Gastroesophageal sphincter (tissue), 4 donors: ENCODE data around the gene SSNA1. TPM values are rescaled to one million over a fixed set of nuclear protein-coding genes. Genes with fewer than 3 reads are reported as not detected.
"Not testable (repeated sequence)": the region's sequence is repeated elsewhere in the genome, so short reads cannot be mapped to it uniquely, and the experiment has no call there.

Experiments used
- ATAC-seq: fragments of 150-250 bp; one replicate; pipeline ENCODE4 v1.9.1; 2016; ENCODE audit warnings: mild to moderate bottlenecking, moderate library complexity
- H3K27ac ChIP-seq, 4 donors: fragments of 200-600 bp; sonication (generic) in 3 of 4; 1 replicate in 3 of 4; 2 replicates in 1 of 4; pipeline ENCODE4 v1.5.1; 2016 to 2019
- H3K27me3 ChIP-seq: fragments of 200-600 bp; sonication (generic); one replicate; pipeline ENCODE4 v1.5.1; 2019
- H3K36me3 ChIP-seq, 2 donors: fragments of 200-600 bp; sonication (generic); one replicate each; pipeline ENCODE4 v1.5.1; 2019; ENCODE audit warnings: control low read depth in 1 of 2
- H3K4me1 ChIP-seq, 3 donors: fragments of 200-600 bp; sonication (generic); 1 replicate in 2 of 3; 2 replicates in 1 of 3; pipeline ENCODE4 v1.5.1; 2016 to 2019; ENCODE audit warnings: control low read depth in 2 of 3
- H3K4me3 ChIP-seq, 2 donors: fragments of 200-600 bp; sonication (generic); one replicate each; pipeline ENCODE4 v1.5.1; 2019; ENCODE audit warnings: mild to moderate bottlenecking in 1 of 2, moderate library complexity in 1 of 2
- H3K9me3 ChIP-seq, 3 donors: fragments of 200-600 bp; sonication (generic); one replicate each; pipeline ENCODE4 v1.5.1; 2017 to 2019; ENCODE audit warnings: control low read depth in 2 of 3
- CTCF ChIP-seq, 4 experiments: fragments of 200-600 bp in 2 of 4; fragments of 450-650 bp in 2 of 4; sonication (generic) in 1 of 4; IDR thresholded peaks; one replicate each; pipeline ENCODE4 v1.5.1; 2017 to 2019; ENCODE audit warnings: antibody characterized with exemption in 4 of 4, mild to moderate bottlenecking in 2 of 4, moderate library complexity in 2 of 4
- EP300 ChIP-seq: sonication (generic); formaldehyde crosslinking; IDR thresholded peaks from one replicate; pipeline ENCODE4 v1.6.1; 2017; ENCODE audit warnings: antibody characterized with exemption, mild to moderate bottlenecking
- POLR2A ChIP-seq, 2 donors: fragments of 450-650 bp; IDR thresholded peaks; one replicate each; pipeline ENCODE4 v1.6.1; 2017; ENCODE audit warnings: antibody characterized with exemption in 2 of 2, mild to moderate bottlenecking in 2 of 2, moderate library complexity in 1 of 2
- POLR2AphosphoS5 ChIP-seq: sonication (generic); formaldehyde crosslinking; IDR thresholded peaks from one replicate; pipeline ENCODE4 v1.6.1; 2017; ENCODE audit warnings: antibody characterized with exemption
- WGBS, 2 donors: methylation state at CpG; one replicate each; pipeline ENCODE4 v1.1.5; 2018; ENCODE audit warnings: low coverage in 1 of 2; 5-methylcytosine and 5-hydroxymethylcytosine counted together
- total RNA-seq, 4 donors: library from RNA; depleted of rRNA; stranded (reverse); fragments of >200 nt; gene quantifications; one replicate each; pipeline ENCODE4 v1.1.0, GENCODE V29; 2016

The SSNA1 gene
- total RNA-seq, 4 donors from 2014 or later = 56.8 to 99.0 (median 73.8) TPM

- ATAC-seq = no peak
- TF ChIP-seq POLR2A (IDR thresholded peaks at IDR 0.05) (no peak), EP300 (no peak), CTCF (IDR thresholded peaks at IDR 0.05) (no peak), POLR2AphosphoS5 (no peak)
- 49% methylated on average over 2 of the region's 35 CpGs; no CpG with 5 or more reads in 1 of the 2 donors for WGBS, 2 donors
- H3K27me3 ChIP-seq = peaks cover 43% of the 10 kb centered on the region
- peak overlapping the region; percentile 15 to 44 for H3K4me3 ChIP-seq
- no peaks in the 10 kb centered on the region for H3K36me3 ChIP-seq
- peaks cover 0 to 54% (median 29%) of the 10 kb centered on the region in 3 donors for H3K4me1 ChIP-seq
- H3K9me3 ChIP-seq = no peaks in the 10 kb centered on the region
- peak overlapping the region in 1 of 4 donors; percentile 38 for H3K27ac ChIP-seq
Observed at GRCh38 chr9:137235424-137236237, 47.2 kb downstream of the SSNA1 start.

GRCh38 chr9:137236238-137236935 lies 47.9 kb downstream of the SSNA1 start:
- Histone ChIP-seq H3K27me3 (peaks cover 36% of the 10 kb centered on the region), H3K36me3 (no peaks in the 10 kb centered on the region), H3K4me1 (peaks cover 0 to 54% (median 29%) of the 10 kb centered on the region in 3 donors), H3K9me3 (no peaks in the 10 kb centered on the region), H3K4me3 (peak overlapping the region; percentile 15 to 44), H3K27ac (peak overlapping the region in 1 of 4 donors; percentile 38)
- WGBS, 2 donors = 0% methylated on average over 5 of the region's 31 CpGs; no CpG with 5 or more reads in 1 of the 2 donors
- peak; percentile 11 for ATAC-seq
- TF ChIP-seq EP300 (no peak), POLR2AphosphoS5 (peak; percentile 36), CTCF (IDR thresholded peaks at IDR 0.05) (peak in 3 of 4 experiments; percentile 99 to 100 (median 99)), POLR2A (IDR thresholded peaks at IDR 0.05) (no peak)

- no peak overlapping the region for H3K4me3 ChIP-seq
- no peak for ATAC-seq
- TF ChIP-seq EP300 (no peak), POLR2A (IDR thresholded peaks at IDR 0.05) (no peak), POLR2AphosphoS5 (no peak), CTCF (IDR thresholded peaks at IDR 0.05) (no peak)
- H3K27ac ChIP-seq = peak overlapping the region in 2 of 4 donors; percentile 6 to 38
- WGBS, 2 donors = 57% methylated on average over 1 of the region's 11 CpGs; no CpG with 5 or more reads in 1 of the 2 donors
- peaks cover 30% of the 10 kb centered on the region for H3K27me3 ChIP-seq
- no peaks in the 10 kb centered on the region for H3K9me3 ChIP-seq
- peaks cover 0 to 1% of the 10 kb centered on the region in 2 donors for H3K36me3 ChIP-seq
- H3K4me1 ChIP-seq = peaks cover 0 to 58% (median 29%) of the 10 kb centered on the region in 3 donors
Observed at GRCh38 chr9:137236936-137237421, 48.5 kb downstream of the SSNA1 start.

GRCh38 chr9:137237759-137238726 lies 49.6 kb downstream of the SSNA1 start:
- Histone ChIP-seq H3K27me3 (peaks cover 19% of the 10 kb centered on the region), H3K4me3 (no peak overlapping the region), H3K36me3 (peaks cover 0 to 12% of the 10 kb centered on the region in 2 donors), H3K27ac (peak overlapping the region in 2 of 4 donors; percentile 6 to 11), H3K9me3 (no peaks in the 10 kb centered on the region), H3K4me1 (peaks cover 0 to 68% (median 40%) of the 10 kb centered on the region in 3 donors)
- WGBS, 2 donors = no CpG with 5 or more reads among the region's 13 CpGs
- TF ChIP-seq POLR2AphosphoS5 = no peak
- no peak for TF ChIP-seq EP300
- no peak for TF ChIP-seq CTCF (IDR thresholded peaks at IDR 0.05)
- no peak for TF ChIP-seq POLR2A (IDR thresholded peaks at IDR 0.05)
- no peak for ATAC-seq

- not testable (repeated sequence) for H3K27me3 ChIP-seq, H3K9me3 ChIP-seq, ATAC-seq
- peaks cover 0 to 22% of the 10 kb centered on the region in 2 donors for H3K36me3 ChIP-seq
- H3K4me3 ChIP-seq = peak overlapping the region; percentile 67 to 82
- H3K27ac ChIP-seq = peak overlapping the region; percentile 77 to 99 (median 96)
- WGBS, 2 donors = 23 to 38% methylated on average over 18 to 19 of the region's 27 CpGs
- peaks cover 0 to 85% (median 47%) of the 10 kb centered on the region in 3 donors for H3K4me1 ChIP-seq
Observed at GRCh38 chr9:137239541-137240200, 51.2 kb downstream of the SSNA1 start.
